Activated effector memory CD4-positive, alpha-beta T cell treated with anti-CD3 and anti-CD28 coated beads, Interleukin-2, amount 50 U/mL, for 16 hours (primary cell): ENCODE data around the gene SHISA9.
"Not testable (repeated sequence)": the region's sequence is repeated elsewhere in the genome, so short reads cannot be mapped to it uniquely, and the experiment has no call there.

Source experiments
- DNase-seq: peaks from one replicate; pipeline ENCODE4 v3.0.0-alpha.2; 2020

The SHISA9 gene

GRCh38 chr16:12901597-12902461, at the start of gene SHISA9:
Gene SHISA9, plus strand, starts transcription at chr16:12901598.
- DNase-seq, result no peak

GRCh38 chr16:12853972-12854371, 47.4 kb upstream of the SHISA9 start:
- no peak for DNase-seq

- not testable (repeated sequence) for DNase-seq
Observed at GRCh38 chr16:12857435-12857834, 44.0 kb upstream of the SHISA9 start.

GRCh38 chr16:12862327-12862726, 39.1 kb upstream of the SHISA9 start:
- no peak for DNase-seq

- no peak for DNase-seq
Observed at GRCh38 chr16:12862941-12863340, 38.5 kb upstream of the SHISA9 start.

- no peak for DNase-seq
Observed at GRCh38 chr16:12866981-12867551, 34.3 kb upstream of the SHISA9 start.

GRCh38 chr16:12868169-12868568, 33.2 kb upstream of the SHISA9 start:
- DNase-seq, result no peak

- no peak for DNase-seq
Observed at GRCh38 chr16:12868788-12869187, 32.6 kb upstream of the SHISA9 start.

GRCh38 chr16:12869698-12870427, 31.5 kb upstream of the SHISA9 start:
- DNase-seq, result no peak

- no peak for DNase-seq
Observed at GRCh38 chr16:12871784-12872183, 29.6 kb upstream of the SHISA9 start.

GRCh38 chr16:12874186-12874585, 27.2 kb upstream of the SHISA9 start:
- DNase-seq, result no peak

- no peak for DNase-seq
Observed at GRCh38 chr16:12876778-12877177, 24.6 kb upstream of the SHISA9 start.

- no peak for DNase-seq
Observed at GRCh38 chr16:12878973-12879372, 22.4 kb upstream of the SHISA9 start.

GRCh38 chr16:12879812-12880211, 21.6 kb upstream of the SHISA9 start:
- DNase-seq, result no peak

- DNase-seq, result no peak
Observed at GRCh38 chr16:12881182-12881581, 20.2 kb upstream of the SHISA9 start.

GRCh38 chr16:12881740-12882139, 19.7 kb upstream of the SHISA9 start:
- DNase-seq, result no peak

- DNase-seq, result no peak
Observed at GRCh38 chr16:12885742-12886141, 15.7 kb upstream of the SHISA9 start.

GRCh38 chr16:12891836-12892235, 9.6 kb upstream of the SHISA9 start:
- no peak for DNase-seq

GRCh38 chr16:12893050-12893750, 8.2 kb upstream of the SHISA9 start:
- DNase-seq, result no peak

GRCh38 chr16:12896562-12896961, 4.8 kb upstream of the SHISA9 start:
- no peak for DNase-seq

- no peak for DNase-seq
Observed at GRCh38 chr16:12898551-12898950, 2.8 kb upstream of the SHISA9 start.

GRCh38 chr16:12899529-12900143, 1.8 kb upstream of the SHISA9 start:
- DNase-seq, result no peak

- no peak for DNase-seq
Observed at GRCh38 chr16:12900156-12900555, 1.2 kb upstream of the SHISA9 start.
